Measurements from ENCODE around the gene SEC11C. TPM values are rescaled to one million over a fixed set of nuclear protein-coding genes. Genes with fewer than 3 reads are reported as not detected.

SEC11C gene
- total and polyA plus RNA-seq, 2 of the 13 experiments (the other 11 are each of a cell fraction or from before 2014, with no cell fraction given) = 71.9 to 297 TPM

DNA sequence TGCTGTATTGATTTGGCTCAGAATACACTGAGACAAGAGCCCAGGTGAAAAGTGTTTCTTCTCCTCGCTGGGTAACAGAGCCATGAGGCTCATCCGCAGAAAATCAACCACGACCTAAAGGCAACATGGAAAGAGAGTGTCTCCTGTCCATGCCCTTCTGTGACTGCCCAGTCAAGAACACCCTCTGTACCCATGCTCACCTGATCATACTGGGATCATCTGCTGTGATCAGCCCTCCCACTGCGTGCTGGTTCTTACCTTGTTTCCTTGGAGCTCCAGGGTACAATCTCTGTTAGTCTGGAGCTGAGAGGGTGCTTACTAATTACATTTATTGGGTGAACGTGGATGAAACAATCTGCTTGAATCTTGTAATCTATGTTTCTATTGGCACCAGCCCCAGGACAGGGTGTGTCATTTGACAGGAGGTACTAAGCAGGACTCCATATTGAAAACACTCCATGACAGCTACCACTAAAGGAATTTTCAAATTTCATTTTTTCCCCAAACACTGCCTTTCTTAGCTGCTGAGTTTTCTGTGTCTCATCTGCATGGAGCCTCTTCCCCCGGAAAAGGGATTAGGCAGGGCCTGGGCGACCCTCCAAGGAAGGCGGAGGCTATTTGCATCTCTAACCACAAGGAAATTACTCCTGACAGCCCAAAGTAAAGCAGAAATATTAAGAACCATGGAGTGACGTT lies 40.6 kb downstream of the SEC11C start:
- ATAC-seq = no peak
- no peak for TF ChIP-seq ZNF367 (CRISPR knock-in tag; IDR thresholded peaks at IDR 0.05; ENCODE audit: borderline replicate concordance)
- TF ChIP-seq, protein P1, sequence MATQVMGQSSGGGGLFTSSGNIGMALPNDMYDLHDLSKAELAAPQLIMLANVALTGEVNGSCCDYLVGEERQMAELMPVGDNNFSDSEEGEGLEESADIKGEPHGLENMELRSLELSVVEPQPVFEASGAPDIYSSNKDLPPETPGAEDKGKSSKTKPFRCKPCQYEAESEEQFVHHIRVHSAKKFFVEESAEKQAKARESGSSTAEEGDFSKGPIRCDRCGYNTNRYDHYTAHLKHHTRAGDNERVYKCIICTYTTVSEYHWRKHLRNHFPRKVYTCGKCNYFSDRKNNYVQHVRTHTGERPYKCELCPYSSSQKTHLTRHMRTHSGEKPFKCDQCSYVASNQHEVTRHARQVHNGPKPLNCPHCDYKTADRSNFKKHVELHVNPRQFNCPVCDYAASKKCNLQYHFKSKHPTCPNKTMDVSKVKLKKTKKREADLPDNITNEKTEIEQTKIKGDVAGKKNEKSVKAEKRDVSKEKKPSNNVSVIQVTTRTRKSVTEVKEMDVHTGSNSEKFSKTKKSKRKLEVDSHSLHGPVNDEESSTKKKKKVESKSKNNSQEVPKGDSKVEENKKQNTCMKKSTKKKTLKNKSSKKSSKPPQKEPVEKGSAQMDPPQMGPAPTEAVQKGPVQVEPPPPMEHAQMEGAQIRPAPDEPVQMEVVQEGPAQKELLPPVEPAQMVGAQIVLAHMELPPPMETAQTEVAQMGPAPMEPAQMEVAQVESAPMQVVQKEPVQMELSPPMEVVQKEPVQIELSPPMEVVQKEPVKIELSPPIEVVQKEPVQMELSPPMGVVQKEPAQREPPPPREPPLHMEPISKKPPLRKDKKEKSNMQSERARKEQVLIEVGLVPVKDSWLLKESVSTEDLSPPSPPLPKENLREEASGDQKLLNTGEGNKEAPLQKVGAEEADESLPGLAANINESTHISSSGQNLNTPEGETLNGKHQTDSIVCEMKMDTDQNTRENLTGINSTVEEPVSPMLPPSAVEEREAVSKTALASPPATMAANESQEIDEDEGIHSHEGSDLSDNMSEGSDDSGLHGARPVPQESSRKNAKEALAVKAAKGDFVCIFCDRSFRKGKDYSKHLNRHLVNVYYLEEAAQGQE (IDR thresholded peaks at IDR 0.05; ENCODE audit: borderline replicate concordance in 1 of 2, low read depth in 1 of 2, low read length in 2 of 2) = no peak
- TF ChIP-seq TSC22D2 (CRISPR knock-in tag; IDR thresholded peaks at IDR 0.05; ENCODE audit: borderline replicate concordance) = no peak
- TF ChIP-seq, protein P2, sequence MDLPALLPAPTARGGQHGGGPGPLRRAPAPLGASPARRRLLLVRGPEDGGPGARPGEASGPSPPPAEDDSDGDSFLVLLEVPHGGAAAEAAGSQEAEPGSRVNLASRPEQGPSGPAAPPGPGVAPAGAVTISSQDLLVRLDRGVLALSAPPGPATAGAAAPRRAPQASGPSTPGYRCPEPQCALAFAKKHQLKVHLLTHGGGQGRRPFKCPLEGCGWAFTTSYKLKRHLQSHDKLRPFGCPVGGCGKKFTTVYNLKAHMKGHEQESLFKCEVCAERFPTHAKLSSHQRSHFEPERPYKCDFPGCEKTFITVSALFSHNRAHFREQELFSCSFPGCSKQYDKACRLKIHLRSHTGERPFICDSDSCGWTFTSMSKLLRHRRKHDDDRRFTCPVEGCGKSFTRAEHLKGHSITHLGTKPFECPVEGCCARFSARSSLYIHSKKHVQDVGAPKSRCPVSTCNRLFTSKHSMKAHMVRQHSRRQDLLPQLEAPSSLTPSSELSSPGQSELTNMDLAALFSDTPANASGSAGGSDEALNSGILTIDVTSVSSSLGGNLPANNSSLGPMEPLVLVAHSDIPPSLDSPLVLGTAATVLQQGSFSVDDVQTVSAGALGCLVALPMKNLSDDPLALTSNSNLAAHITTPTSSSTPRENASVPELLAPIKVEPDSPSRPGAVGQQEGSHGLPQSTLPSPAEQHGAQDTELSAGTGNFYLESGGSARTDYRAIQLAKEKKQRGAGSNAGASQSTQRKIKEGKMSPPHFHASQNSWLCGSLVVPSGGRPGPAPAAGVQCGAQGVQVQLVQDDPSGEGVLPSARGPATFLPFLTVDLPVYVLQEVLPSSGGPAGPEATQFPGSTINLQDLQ (CRISPR knock-in tag; IDR thresholded peaks at IDR 0.05) = no peak
- TF ChIP-seq, protein P3, sequence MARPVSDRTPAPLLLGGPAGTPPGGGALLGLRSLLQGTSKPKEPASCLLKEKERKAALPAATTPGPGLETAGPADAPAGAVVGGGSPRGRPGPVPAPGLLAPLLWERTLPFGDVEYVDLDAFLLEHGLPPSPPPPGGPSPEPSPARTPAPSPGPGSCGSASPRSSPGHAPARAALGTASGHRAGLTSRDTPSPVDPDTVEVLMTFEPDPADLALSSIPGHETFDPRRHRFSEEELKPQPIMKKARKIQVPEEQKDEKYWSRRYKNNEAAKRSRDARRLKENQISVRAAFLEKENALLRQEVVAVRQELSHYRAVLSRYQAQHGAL (CRISPR knock-in tag; IDR thresholded peaks at IDR 0.05; ENCODE audit: not compliant biosample characterization) = no peak
- no peak for TF ChIP-seq GATA4 (IDR thresholded peaks at IDR 0.05; ENCODE audit: borderline replicate concordance, low read depth)
- TF ChIP-seq, protein P4, sequence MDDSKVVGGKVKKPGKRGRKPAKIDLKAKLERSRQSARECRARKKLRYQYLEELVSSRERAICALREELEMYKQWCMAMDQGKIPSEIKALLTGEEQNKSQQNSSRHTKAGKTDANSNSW (CRISPR knock-in tag; IDR thresholded peaks at IDR 0.05; ENCODE audit: borderline replicate concordance) = no peak
- no peak for TF ChIP-seq U2AF1 (optimal IDR thresholded peaks at IDR 0.05; ENCODE audit: low read depth, low read length)
- TF ChIP-seq SP5 (CRISPR knock-in tag; IDR thresholded peaks at IDR 0.05; ENCODE audit: borderline replicate concordance, low read depth) = no peak
- TF ChIP-seq ZNF816 (CRISPR knock-in tag; IDR thresholded peaks at IDR 0.05; ENCODE audit: borderline replicate concordance) = no peak
- no peak for TF ChIP-seq STAG1 (CRISPR knock-in tag; IDR thresholded peaks at IDR 0.05)
- peaks cover 0 to 11% of the 10 kb centered on the region in 2 experiments; a peak in 1 of 5 replicates for H3K27me3 ChIP-seq (ENCODE audit: control insufficient read depth in 1 of 2, insufficient read depth in 2 of 2, low read length in 2 of 2)
- CTCF ChIA-PET (ENCODE audit: low intra/inter-chr PET ratio, low total read pairs) = no interaction called here
- no peaks in the 10 kb centered on the region for H3K4me1 ChIP-seq (ENCODE audit: insufficient read depth, low read length)
- no peak overlapping the region for H3K4me2 ChIP-seq (ENCODE audit: low read depth, low read length)
- no peaks in the 10 kb centered on the region for H3K79me2 ChIP-seq (ENCODE audit: insufficient read depth, low read length)
- 32% methylated on average over 6 of the region's 9 CpGs for WGBS (ENCODE audit: low lambda C conversion rate)
- no TSS peak for BruUV-seq (replicated peaks)
- in situ Hi-C loops (cut with HindIII; ENCODE audit: extremely low pct_ligation_motif_present, low pct_unique_long_range_greater_than_20kb) = no loop called here
- no peaks in the 10 kb centered on the region for H4K20me1 ChIP-seq (ENCODE audit: insufficient read depth, low read length)
- FAIRE-seq = no peak
- H3K4me3 ChIP-seq (replicated peaks in 1 of 3; ENCODE audit: insufficient read depth in 1 of 3, low read depth in 2 of 3, low read length in 3 of 3) = no peak overlapping the region
- no peak for DNase-seq (ENCODE audit: low spot score)
- H3K9me3 ChIP-seq (ENCODE audit: low read length) = no peaks in the 10 kb centered on the region
- H3K36me3 ChIP-seq (replicated peaks in 1 of 2; ENCODE audit: control insufficient read depth in 1 of 2, insufficient read depth in 2 of 2, low read length in 2 of 2) = no peaks in the 10 kb centered on the region
- no peak overlapping the region for H3K9ac ChIP-seq (ENCODE audit: insufficient read depth, low read depth, low read length)
- intact Hi-C loops (cut with micrococcal nuclease; ENCODE audit: unreplicated experiment) = no loop called here
- no peak overlapping the region for H2AFZ ChIP-seq (ENCODE audit: low read length)
- H3K27ac ChIP-seq (ENCODE audit: extremely low read length, insufficient read depth, low read length) = no peak overlapping the region
- POLR2A ChIA-PET = no interaction called here
